GM21423 (cell line): ENCODE measurements around the gene UBXN11.
"Not testable (repeated sequence)": the region's sequence is repeated elsewhere in the genome, so short reads cannot be mapped to it uniquely, and the experiment has no call there.

ENCODE experiments used
- ATAC-seq: cut with Tn5 transposase; IDR thresholded peaks from one replicate; pipeline ENCODE4 v1.9.1; 2021; ENCODE audit warnings: mild to moderate bottlenecking, moderate library complexity; ENCODE audit not compliant: unreplicated experiment

Gene UBXN11

GRCh38 chr1:26337625-26338024 lies 31.2 kb upstream of the UBXN11 start:
- no peak for ATAC-seq

GRCh38 chr1:26337206-26337535 lies 30.7 kb upstream of the UBXN11 start:
- ATAC-seq, result no peak

DNA sequence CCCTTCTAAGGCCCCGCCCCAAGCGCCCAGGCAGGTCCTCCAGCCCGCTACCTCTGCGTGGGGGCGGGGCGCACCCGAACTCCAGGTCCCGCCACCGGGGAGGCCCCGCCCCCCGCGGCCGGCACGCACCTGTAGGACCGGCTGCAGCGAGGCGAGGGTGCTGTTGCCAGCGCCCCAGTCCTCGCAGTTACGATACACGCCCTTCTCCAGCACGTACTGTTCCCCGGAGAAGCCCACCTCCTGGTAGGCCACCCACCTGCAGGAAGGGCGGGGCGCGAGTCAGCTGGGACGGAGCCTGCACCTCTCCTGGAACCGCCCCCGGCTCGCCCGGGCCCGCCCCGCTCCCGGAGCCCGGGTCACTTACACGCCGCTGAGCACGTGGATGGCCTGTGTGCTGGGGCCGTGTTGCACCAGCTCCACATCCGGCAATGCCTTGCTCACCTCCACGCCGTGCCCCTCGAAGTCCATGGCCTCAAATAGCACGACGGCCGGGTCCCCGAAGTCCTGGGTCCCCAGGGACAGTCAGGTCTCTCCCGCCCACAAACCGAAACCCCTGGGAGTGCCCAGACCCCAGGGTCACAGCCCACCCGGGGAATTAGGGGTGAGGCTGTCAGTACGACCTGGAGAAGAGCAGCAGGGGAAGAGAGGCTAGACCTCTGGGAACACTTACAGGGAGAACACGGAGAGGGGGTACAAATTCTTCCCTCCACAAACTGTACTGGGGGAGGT lies 30.2 kb upstream of the UBXN11 start:
- no peak for ATAC-seq

DNA sequence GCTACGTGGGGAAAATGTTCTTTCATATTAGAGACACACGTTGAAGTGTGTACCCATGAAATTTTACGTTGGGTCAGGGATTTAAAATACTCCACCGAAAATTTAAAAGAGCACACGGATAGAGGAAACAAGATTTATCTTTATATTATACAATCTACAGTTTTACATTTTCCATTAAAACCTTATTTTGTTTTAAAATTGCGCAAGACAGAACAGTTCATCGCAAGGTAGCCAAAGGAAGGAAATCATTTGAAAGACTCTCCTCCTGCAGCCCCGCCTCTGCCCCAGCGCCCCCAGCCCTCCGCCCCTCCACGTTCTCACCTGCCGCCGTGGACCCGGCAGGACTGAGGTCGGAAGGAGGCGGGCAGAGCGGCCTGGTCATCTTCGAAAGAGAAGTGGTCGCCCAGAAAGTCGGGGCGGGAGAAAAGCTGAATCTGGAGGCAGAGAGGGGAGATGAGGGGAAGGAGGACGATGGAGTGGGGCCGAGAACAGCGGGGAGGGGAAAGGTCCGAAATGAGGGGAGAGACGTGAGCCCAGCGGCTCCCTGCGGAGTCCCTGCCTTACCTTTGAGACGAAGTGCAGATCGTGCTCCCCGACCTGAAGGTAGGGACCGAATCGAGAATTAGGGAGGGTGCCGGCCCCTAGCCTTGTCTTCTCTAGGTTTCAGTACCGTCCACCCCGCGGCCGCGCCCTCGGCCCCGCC lies 29.5 kb upstream of the UBXN11 start:
- ATAC-seq, result no peak

DNA sequence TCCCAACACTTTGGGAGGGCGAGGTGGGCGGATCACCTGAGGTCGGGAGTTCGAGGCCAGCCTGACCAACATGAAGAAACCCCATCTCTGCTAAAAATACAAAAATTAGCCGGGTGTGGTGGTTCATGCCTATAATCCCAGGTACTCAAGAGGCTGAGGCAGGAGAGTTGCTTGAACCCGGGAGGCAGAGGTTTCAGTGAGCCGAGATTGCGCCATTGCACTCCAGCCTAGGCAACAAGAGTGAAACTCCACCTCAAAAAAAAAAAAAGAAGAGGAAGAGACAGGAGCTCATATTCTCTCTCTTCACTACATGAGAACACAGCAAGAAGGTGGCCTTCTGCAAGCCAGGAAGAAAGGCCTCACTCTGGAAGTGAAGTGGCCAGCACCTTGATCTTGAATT lies 26.9 kb upstream of the UBXN11 start:
- not testable (repeated sequence) for ATAC-seq

DNA sequence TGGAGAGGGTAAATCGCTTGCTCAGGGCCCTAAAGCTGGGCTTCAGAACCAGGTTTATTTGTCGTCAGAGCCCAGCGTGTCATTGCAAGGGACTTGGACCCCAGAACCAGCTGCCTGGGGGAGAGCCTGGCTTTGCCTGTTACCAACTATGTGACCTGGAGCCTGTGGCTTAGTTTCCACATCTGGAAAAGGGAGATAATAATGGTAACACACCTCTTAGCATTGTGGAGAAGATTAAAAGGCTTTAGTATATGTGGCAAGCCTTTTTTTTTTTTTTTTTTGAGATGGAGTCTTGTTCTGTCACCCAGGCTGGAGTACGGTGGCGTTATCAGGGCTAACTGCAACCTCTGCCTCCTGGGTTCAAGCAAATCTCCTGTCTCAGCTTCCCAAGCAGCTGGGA lies 23.8 kb upstream of the UBXN11 start:
- no peak for ATAC-seq

DNA sequence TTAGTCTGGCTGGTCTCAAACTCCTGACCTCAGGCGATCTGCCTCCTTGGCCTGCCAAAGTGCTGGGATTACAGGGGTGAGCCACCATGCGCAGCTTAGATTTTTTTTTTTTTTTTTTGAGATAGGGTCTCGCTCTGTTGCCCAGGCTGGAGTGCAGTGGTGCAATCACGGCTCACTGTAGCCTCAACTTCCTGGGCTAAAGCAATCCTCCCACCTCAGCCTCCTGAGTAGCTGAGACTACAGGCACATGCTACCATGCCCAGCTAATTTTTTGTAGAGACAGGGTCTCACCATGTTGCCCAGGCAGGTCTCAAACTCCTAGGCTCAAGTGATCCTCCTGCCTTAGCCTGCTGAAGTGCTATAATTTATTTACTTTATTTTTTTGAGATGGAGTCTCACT lies 22.9 kb upstream of the UBXN11 start:
- not testable (repeated sequence) for ATAC-seq

DNA sequence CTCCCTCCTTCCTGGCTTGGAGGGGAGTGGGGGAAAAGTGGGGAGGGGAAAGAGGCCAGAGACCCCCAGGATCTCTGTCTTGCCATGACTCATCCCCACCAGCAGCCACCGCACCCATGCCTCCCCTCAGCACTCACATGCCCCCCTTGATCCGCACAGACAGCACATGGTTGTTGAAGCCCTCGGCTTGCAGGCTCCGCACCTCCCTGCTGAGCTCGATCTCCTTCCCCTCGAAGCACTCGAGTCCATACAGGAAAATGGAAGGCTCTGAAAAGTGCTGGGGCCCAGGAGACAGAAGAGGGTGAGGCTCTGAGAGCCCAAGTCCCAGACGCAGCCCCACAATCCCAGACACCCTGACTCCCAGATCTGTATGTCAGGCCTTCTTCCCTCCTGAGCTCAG lies 22.2 kb upstream of the UBXN11 start:
- ATAC-seq, result no peak

DNA sequence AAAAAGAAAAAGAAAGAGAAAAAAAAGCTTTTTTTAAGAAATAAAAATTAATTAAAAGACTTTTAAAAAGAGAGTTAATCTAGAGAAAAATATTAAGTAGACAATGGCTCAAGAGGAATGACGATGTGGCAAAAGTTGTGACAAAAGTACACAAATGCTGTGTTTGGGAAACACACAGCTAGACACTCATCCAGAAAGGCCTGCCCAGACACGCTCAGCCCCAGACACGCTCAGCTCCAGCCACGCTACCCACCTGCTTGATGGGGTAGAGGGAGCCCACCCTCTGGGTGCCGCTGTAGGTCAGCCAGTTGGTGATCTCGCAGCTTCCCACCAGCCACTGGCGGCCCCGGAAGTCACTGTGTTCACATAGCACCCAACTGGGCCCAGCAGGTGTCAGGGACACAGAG lies 21.5 kb upstream of the UBXN11 start:
- no peak for ATAC-seq

- no peak for ATAC-seq
Measured at GRCh38 chr1:26324550-26324949, 18.1 kb upstream of the UBXN11 start.

- no peak for ATAC-seq
Measured at GRCh38 chr1:26323382-26323781, 16.9 kb upstream of the UBXN11 start.

DNA sequence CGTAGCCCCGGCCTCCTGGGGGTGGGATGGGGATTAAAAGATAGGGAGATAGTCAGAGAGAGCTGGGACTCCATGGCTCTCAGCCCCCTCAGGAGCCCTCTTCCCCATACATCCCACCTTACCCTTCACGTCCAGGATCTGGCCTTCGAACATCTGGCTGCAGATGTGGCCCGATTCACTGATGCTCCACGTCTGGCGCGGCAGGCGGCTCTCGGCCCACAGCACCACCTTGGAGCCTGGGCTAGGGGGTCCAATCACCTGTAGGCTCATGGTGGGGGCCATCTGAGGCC lies 15.6 kb upstream of the UBXN11 start:
- ATAC-seq, result no peak

- no peak for ATAC-seq
Measured at GRCh38 chr1:26321315-26322041, 15.0 kb upstream of the UBXN11 start.

- no peak for ATAC-seq
Measured at GRCh38 chr1:26320896-26321295, 14.5 kb upstream of the UBXN11 start.

GRCh38 chr1:26318338-26319064 lies 12.1 kb upstream of the UBXN11 start:
- ATAC-seq, result no peak

GRCh38 chr1:26317612-26318337 lies 11.3 kb upstream of the UBXN11 start, which contains the start of gene CD52:
CD52 (plus strand) TSS chr1:26317958; CDS start chr1:26318018, 60 bp downstream.
- ATAC-seq, result peak; percentile 36

- ATAC-seq, result no peak
Measured at GRCh38 chr1:26317146-26317545, 10.7 kb upstream of the UBXN11 start.

GRCh38 chr1:26315874-26316850 lies 9.7 kb upstream of the UBXN11 start:
- no peak for ATAC-seq

GRCh38 chr1:26314501-26314900 lies 8.1 kb upstream of the UBXN11 start:
- no peak for ATAC-seq
